Common myeloid progenitor, CD34-positive (primary cell): Measurements from ENCODE around the gene CABYR.

Experiments
- CTCF ChIA-PET: fragments of 350-600 bp; sonication (Branson Sonifier 250); formaldehyde crosslinking; loops from one replicate; lab custom pipeline; 2021; ENCODE audit warnings: antibody characterized with exemption; lab: Charles Lee
- POLR2A ChIA-PET: fragments of 350-600 bp; sonication (Branson Sonifier 250); formaldehyde crosslinking; loops from one replicate; lab custom pipeline; 2021; ENCODE audit warnings: antibody characterized with exemption; lab: Charles Lee
- DNase-seq, 3 donors: peaks; one replicate each; pipeline versions ENCODE4 v3.0.0 to v3.0.0-alpha.2; 2013
- H3K27ac ChIP-seq, 2 experiments: 1 replicate in 1 of 2; 2 replicates in 1 of 2; pipeline ENCODE4 v1.7.0; 2013; ENCODE audit warnings: inconsistent platforms in 2 of 2, low read length in 2 of 2, mild to moderate bottlenecking in 2 of 2, low read depth in 1 of 2, moderate library complexity in 1 of 2; ENCODE audit not compliant: severe bottlenecking in 2 of 2, insufficient read depth in 1 of 2, poor library complexity in 1 of 2
- H3K27me3 ChIP-seq, 5 experiments: replicated peaks in 2 of 5; 1 replicate in 3 of 5; 2 replicates in 2 of 5; pipeline versions ENCODE4 v1.6.1 to v1.7.0; 2013; ENCODE audit warnings: low read length in 4 of 5, mild to moderate bottlenecking in 2 of 5, moderate library complexity in 2 of 5, inconsistent platforms in 1 of 5; ENCODE audit not compliant: insufficient read depth in 5 of 5, control insufficient read depth in 4 of 5
- H3K36me3 ChIP-seq, 4 experiments: 1 replicate in 2 of 4; 2 replicates in 2 of 4; pipeline versions ENCODE4 v1.6.1 to v1.7.0; 2013; ENCODE audit warnings: low read length in 3 of 4, control low read depth in 1 of 4, mild to moderate bottlenecking in 1 of 4; ENCODE audit not compliant: control insufficient read depth in 4 of 4, insufficient read depth in 4 of 4
- H3K4me1 ChIP-seq, 4 experiments: 1 replicate in 3 of 4; 2 replicates in 1 of 4; pipeline versions ENCODE4 v1.6.1 to v1.7.1; 2013; ENCODE audit warnings: low read length in 3 of 4, mild to moderate bottlenecking in 3 of 4, control low read depth in 1 of 4, inconsistent platforms in 1 of 4, moderate library complexity in 1 of 4; ENCODE audit not compliant: control insufficient read depth in 4 of 4, insufficient read depth in 4 of 4; ENCODE audit errors: control extremely low read depth in 1 of 4
- H3K4me3 ChIP-seq, 7 experiments: 1 replicate in 4 of 7; 2 replicates in 3 of 7; pipeline versions ENCODE4 v1.5.1 to v1.7.0; 2013; ENCODE audit warnings: mild to moderate bottlenecking in 7 of 7, low read length in 6 of 7, moderate library complexity in 6 of 7, inconsistent platforms in 2 of 7, low read depth in 2 of 7, control low read depth in 1 of 7; ENCODE audit not compliant: insufficient read depth in 4 of 7, control insufficient read depth in 1 of 7; ENCODE audit errors: extremely low read depth in 1 of 7
- H3K9me3 ChIP-seq, 5 experiments: 1 replicate in 4 of 5; 2 replicates in 1 of 5; pipeline versions ENCODE4 v1.6.1 to v1.7.1; 2013; ENCODE audit warnings: low read length in 4 of 5, mild to moderate bottlenecking in 2 of 5, inconsistent platforms in 1 of 5, low read depth in 1 of 5, moderate library complexity in 1 of 5; ENCODE audit not compliant: control insufficient read depth in 4 of 5, insufficient read depth in 2 of 5; ENCODE audit errors: control extremely low read depth in 1 of 5
- WGBS: methylation state at CpG from one replicate; pipeline ENCODE4 v1.1.5; 2013; ENCODE audit not compliant: insufficient coverage; 5-methylcytosine and 5-hydroxymethylcytosine counted together

CABYR gene

GRCh38 chr18:24103320-24104021 lies 35.4 kb upstream of the CABYR start:
- ChIA-PET POLR2A (no interaction called here), CTCF (interaction anchor here (0.7 kb wide), 1 partner anchor 104 kb away, joined by 3 read pairs; no protein-coding TSS in a partner anchor)
- H3K9me3 ChIP-seq, result peaks cover 0 to 3% (median 0%) of the 10 kb centered on the region in 5 experiments
- no peak for DNase-seq
- H3K36me3 ChIP-seq, result peaks cover 0 to 26% (median 11%) of the 10 kb centered on the region in 4 experiments
- no peaks in the 10 kb centered on the region for H3K27me3 ChIP-seq
- H3K27ac ChIP-seq, result no peak overlapping the region
- H3K4me1 ChIP-seq, result no peaks in the 10 kb centered on the region
- WGBS, result 100% methylated on average over 2 of the region's 6 CpGs
- no peak overlapping the region for H3K4me3 ChIP-seq

- no peaks in the 10 kb centered on the region for H3K4me1 ChIP-seq
- H3K4me3 ChIP-seq, result no peak overlapping the region
- CTCF ChIA-PET, result interaction anchor here (0.7 kb wide), 1 partner anchor 105 kb away, joined by 3 read pairs; no protein-coding TSS in a partner anchor
- 100% methylated on average over 1 of the region's 4 CpGs for WGBS
- no peak for DNase-seq
- H3K27me3 ChIP-seq, result no peaks in the 10 kb centered on the region
- no peaks in the 10 kb centered on the region for H3K9me3 ChIP-seq
- no peak overlapping the region for H3K27ac ChIP-seq
- H3K36me3 ChIP-seq, result peaks cover 0 to 26% (median 8%) of the 10 kb centered on the region in 4 experiments
- POLR2A ChIA-PET, result no interaction called here
Observed at GRCh38 chr18:24104486-24104885, 34.4 kb upstream of the CABYR start.

- CTCF ChIA-PET, result no interaction called here
- DNase-seq, result no peak
- Histone ChIP-seq H3K27ac (no peak overlapping the region), H3K9me3 (no peaks in the 10 kb centered on the region), H3K4me3 (no peak overlapping the region), H3K27me3 (no peaks in the 10 kb centered on the region), H3K36me3 (peaks cover 0 to 14% (median 6%) of the 10 kb centered on the region in 4 experiments), H3K4me1 (no peaks in the 10 kb centered on the region)
- WGBS, result no CpG with 5 or more reads among the region's 1 CpG
- POLR2A ChIA-PET, result no interaction called here
Observed at GRCh38 chr18:24108641-24109040, 30.2 kb upstream of the CABYR start.

- Histone ChIP-seq H3K9me3 (no peaks in the 10 kb centered on the region), H3K36me3 (peaks cover 0 to 13% (median 7%) of the 10 kb centered on the region in 4 experiments), H3K27me3 (no peaks in the 10 kb centered on the region), H3K27ac (no peak overlapping the region), H3K4me1 (peaks cover 8 to 15% (median 10%) of the 10 kb centered on the region in 4 experiments), H3K4me3 (no peak overlapping the region)
- CTCF ChIA-PET, result interaction anchor here (0.6 to 0.9 kb wide), 3 partner anchors 87 to 493 kb away, joined by 3 read pairs; no protein-coding TSS in a partner anchor
- 100% methylated on average over 1 of the region's 2 CpGs for WGBS
- POLR2A ChIA-PET, result no interaction called here
- no peak for DNase-seq
Observed at GRCh38 chr18:24111936-24112335, 26.9 kb upstream of the CABYR start.

GRCh38 chr18:24112464-24112863 lies 26.4 kb upstream of the CABYR start:
- WGBS, result 100% methylated on average over 2 of the region's 4 CpGs
- DNase-seq, result no peak
- Histone ChIP-seq H3K36me3 (peaks cover 0 to 13% (median 7%) of the 10 kb centered on the region in 4 experiments), H3K4me3 (no peak overlapping the region), H3K9me3 (no peaks in the 10 kb centered on the region), H3K27me3 (no peaks in the 10 kb centered on the region), H3K27ac (no peak overlapping the region), H3K4me1 (peaks cover 8 to 15% (median 10%) of the 10 kb centered on the region in 4 experiments)
- ChIA-PET POLR2A (interaction anchor here (0.6 kb wide), 1 partner anchor 233 kb away, joined by 5 read pairs; no protein-coding TSS in a partner anchor), CTCF (interaction anchor here (0.6 to 0.9 kb wide), 3 partner anchors 87 to 494 kb away, joined by 3 read pairs; no protein-coding TSS in a partner anchor)

- no peak overlapping the region for H3K27ac ChIP-seq
- H3K4me1 ChIP-seq, result peaks cover 8 to 15% (median 10%) of the 10 kb centered on the region in 4 experiments
- H3K9me3 ChIP-seq, result no peaks in the 10 kb centered on the region
- 92% methylated on average over 12 of the region's 15 CpGs for WGBS
- CTCF ChIA-PET, result interaction anchor here (0.6 kb wide), 1 partner anchor 194 kb away, joined by 3 read pairs; no protein-coding TSS in a partner anchor
- no peak overlapping the region for H3K4me3 ChIP-seq
- POLR2A ChIA-PET, result interaction anchor here (0.6 kb wide), 1 partner anchor 234 kb away, joined by 5 read pairs; no protein-coding TSS in a partner anchor
- no peaks in the 10 kb centered on the region for H3K27me3 ChIP-seq
- no peak for DNase-seq
- peaks cover 0 to 13% (median 7%) of the 10 kb centered on the region in 4 experiments for H3K36me3 ChIP-seq
Observed at GRCh38 chr18:24112874-24113615, 25.8 kb upstream of the CABYR start.
